ENCODE measurements around the gene NFKBIE. TPM values are rescaled to one million over a fixed set of nuclear protein-coding genes. Genes with fewer than 3 reads are reported as not detected.

The NFKBIE gene
- total and polyA plus RNA-seq, 2 experiments from 2014 or later, result 14.6 to 25.9 TPM

GRCh38 chr6:44284121-44284520, 18.8 kb upstream of the NFKBIE start:
- no peak for DNase-seq (ENCODE audit: low spot score)
- no peak overlapping the region for H3K4me3 ChIP-seq
- H3K36me3 ChIP-seq (ENCODE audit: insufficient read depth), result no peaks in the 10 kb centered on the region
- H3K79me2 ChIP-seq (replicated peaks; ENCODE audit: insufficient read depth), result no peaks in the 10 kb centered on the region
- Mint-ChIP-seq H3K4me1 (peaks cover 7% of the 10 kb centered on the region), H3K27ac (no peak overlapping the region), H3K36me3 (ENCODE audit: low read depth) (no peaks in the 10 kb centered on the region; the same call in 2 of the 3 replicates), H3K4me3 (no peak overlapping the region), H3K9me3 (no peaks in the 10 kb centered on the region; the same call in 2 of the 3 replicates), H3K27me3 (ENCODE audit: insufficient read depth, low read depth, poor library complexity) (peaks cover 17% of the 10 kb centered on the region)
- no peaks in the 10 kb centered on the region for H3K9me2 ChIP-seq (ENCODE audit: insufficient read depth)
- no peak overlapping the region for H3K27ac ChIP-seq (ENCODE audit: low read depth)
- no peaks in the 10 kb centered on the region for H3K4me1 ChIP-seq (ENCODE audit: insufficient read depth)
- peak; percentile 18; the same call in 2 of the 3 replicates for ATAC-seq
- no peak overlapping the region for H3K4me2 ChIP-seq
- H4K20me1 ChIP-seq (replicated peaks; ENCODE audit: insufficient read depth), result no peaks in the 10 kb centered on the region
- no peak for TF ChIP-seq EZH2 (IDR thresholded peaks at IDR 0.05; ENCODE audit: low read depth, unreplicated experiment)
- no peak for TF ChIP-seq NANOG (IDR thresholded peaks at IDR 0.05; ENCODE audit: borderline replicate concordance)
- no peak for TF ChIP-seq EZH2phosphoT487 (IDR thresholded peaks at IDR 0.05; ENCODE audit: unreplicated experiment)
- TF ChIP-seq ETS1 (IDR thresholded peaks at IDR 0.05), result no peak
- TF ChIP-seq STAT1 (IDR thresholded peaks at IDR 0.05; ENCODE audit: unreplicated experiment), result no peak
- TF ChIP-seq ZNF462 (CRISPR knock-in tag; IDR thresholded peaks at IDR 0.05), result no peak
- TF ChIP-seq POLR2AphosphoS5 (IDR thresholded peaks at IDR 0.05; ENCODE audit: low read depth), result no peak
- no peak for TF ChIP-seq REST (IDR thresholded peaks at IDR 0.05; ENCODE audit: unreplicated experiment)
- no peak for TF ChIP-seq CTCF (conservative IDR thresholded peaks at IDR 0.05; ENCODE audit: low read depth in 2 of 2)
- no peak for TF ChIP-seq ZNF114 (CRISPR knock-in tag; IDR thresholded peaks at IDR 0.05)
- TF ChIP-seq ZNF331 (CRISPR knock-in tag; IDR thresholded peaks at IDR 0.05; ENCODE audit: low read depth), result no peak
- no peaks in the 10 kb centered on the region for H3F3A ChIP-seq (replicated peaks; ENCODE audit: low read depth)
- 0 out of 2 replicates have a peak, but pooled peaks cover 5% of the 10 kb centered on the region for H3K27me3 ChIP-seq (ENCODE audit: insufficient read depth)
- H2AFZ ChIP-seq, result no peak overlapping the region

Data from GM23338 (cell line).